HG02943 (cell line): Measurements from ENCODE around the gene PPP2R2C.

Experiments used
- ATAC-seq: cut with Tn5 transposase; IDR thresholded peaks from one replicate; pipeline ENCODE4 v1.9.1; 2021; ENCODE audit warnings: mild to moderate bottlenecking, low read depth, moderate library complexity; ENCODE audit not compliant: unreplicated experiment

The PPP2R2C gene

DNA sequence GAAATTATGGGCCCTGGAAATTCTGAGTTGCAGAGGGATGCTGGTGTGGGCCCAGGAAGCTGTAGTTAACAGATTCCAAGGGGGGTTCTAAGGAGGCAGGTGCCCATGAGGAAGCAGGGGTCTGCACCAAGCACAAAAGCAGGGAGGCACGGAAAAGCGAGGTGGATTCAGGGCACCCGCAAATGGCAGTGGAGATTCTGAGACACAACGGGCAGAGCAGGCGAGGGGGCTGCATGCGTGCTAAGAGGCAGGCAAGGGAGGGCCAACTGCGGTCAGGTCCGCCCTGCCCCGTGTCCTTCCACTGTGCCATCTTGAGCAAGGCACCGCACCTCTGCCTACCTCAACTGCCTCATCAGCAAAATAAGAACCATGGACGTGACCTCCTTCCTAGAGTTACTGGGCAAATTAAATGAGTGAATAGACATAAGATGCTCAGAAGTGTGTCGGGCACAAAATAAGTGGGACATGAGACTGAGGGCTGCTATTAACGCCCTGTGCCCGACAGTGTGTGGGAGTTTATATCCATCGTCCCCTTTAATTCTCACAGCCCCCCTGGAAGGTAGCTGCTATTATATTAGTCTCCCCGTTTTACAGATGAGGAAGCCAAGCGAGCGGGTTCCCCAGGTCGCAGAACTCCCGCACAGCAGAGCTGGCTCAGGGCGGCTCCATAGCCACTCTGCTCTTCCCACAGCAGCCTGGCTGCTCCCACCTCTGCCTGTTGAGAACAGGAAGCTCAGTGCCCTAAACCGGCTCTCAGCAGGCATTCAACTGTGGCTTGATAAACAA lies 67.6 kb downstream of the PPP2R2C start:
- ATAC-seq, result no peak

DNA sequence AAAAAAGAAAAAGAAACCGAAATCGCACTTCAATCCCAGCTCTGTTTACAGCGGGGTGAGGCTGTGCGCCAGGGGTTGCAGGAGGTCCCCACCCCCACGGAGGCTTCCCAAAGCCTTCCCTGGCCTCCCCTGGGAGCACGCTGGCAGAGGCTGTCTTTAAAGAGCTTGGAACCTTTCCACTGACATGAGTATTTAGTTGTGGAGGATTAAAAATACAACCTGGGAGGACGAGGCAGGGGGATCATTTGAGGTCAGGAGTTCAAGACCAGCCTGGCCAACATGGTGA lies 69.1 kb downstream of the PPP2R2C start:
- ATAC-seq, result no peak

DNA sequence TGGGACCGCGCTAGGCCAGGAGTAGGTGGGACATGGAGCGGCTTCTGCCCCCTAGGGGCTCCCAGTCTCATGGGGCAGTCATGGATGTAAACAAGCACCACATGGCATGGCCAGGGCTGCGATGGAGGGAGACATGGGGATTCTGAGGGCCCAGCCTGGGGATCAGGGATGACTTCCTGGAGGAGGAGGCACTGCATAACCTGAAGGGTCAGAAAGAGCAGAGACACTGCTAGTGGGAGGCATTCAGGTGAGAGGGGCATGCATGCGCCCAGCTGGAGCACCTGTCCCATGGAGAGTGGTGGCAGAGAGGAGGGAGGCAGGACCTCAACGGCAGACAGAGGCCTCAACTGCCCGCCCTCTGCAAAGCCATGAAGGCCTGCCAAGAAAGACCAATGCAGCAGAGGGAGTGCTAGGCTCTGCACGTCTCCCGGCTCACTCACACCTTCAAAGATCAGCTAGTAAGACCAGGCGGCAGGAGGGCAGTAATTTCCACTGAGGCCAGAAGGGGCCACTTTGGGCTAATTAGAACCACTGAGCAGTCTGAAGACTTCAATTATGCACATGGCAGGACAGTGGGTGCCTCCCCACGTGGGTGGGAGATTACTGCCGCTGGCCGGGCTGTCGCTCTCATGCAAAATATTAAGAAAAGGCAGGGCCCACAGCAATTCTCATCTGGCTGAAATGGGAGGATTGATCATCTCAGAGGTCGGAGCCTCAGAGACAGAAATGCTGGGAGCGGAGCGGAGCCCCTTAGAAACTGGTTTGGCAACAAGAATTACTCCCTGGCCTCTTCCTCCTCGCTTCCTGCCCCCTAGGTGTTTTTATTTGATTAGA lies 69.6 kb downstream of the PPP2R2C start:
- ATAC-seq, result no peak

DNA sequence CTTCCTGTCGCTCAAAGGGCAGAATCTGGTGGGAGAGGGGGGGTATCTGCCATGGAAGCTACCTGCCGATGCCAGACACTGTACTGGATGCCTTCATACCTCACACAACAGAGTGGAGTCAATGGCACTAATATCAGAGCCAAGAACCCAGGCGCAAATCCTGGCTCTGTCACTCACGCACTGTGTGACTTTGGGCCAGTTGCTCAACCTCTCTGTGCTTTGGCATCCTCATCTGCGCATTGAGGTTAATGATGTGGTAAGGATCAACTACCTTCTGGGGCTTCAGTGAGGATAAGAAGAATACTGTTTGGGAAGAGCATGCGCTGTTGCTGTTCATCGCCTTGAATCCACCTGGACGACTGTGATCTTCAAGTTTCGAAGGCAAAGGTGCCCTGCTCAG lies 70.6 kb downstream of the PPP2R2C start:
- no peak for ATAC-seq

DNA sequence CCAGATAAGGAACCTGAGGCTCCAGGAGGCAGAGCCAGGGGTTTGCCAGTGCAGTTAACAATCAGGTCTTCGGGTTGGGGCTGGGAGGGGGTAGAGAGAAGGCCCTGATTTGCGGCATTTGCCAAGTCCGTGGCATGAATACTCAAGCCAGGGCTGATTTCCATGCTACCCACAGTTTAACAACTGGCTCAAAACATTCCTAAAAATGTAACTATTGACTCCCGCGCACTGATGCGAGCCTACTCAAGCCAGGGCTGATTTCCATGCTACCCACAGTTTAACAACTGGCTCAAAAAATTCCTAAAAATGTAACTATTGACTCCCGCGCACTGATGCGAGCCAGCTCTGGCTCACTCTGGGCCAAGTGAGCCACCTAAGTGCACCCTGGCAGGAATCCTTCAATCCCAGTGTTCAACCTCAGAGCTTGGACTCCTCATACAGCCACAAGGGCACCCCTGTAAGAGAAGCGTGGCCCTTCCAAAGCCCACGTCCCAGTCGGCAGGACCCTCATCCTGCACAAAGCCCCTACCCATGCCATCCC lies 75.6 kb downstream of the PPP2R2C start:
- ATAC-seq, result no peak

DNA sequence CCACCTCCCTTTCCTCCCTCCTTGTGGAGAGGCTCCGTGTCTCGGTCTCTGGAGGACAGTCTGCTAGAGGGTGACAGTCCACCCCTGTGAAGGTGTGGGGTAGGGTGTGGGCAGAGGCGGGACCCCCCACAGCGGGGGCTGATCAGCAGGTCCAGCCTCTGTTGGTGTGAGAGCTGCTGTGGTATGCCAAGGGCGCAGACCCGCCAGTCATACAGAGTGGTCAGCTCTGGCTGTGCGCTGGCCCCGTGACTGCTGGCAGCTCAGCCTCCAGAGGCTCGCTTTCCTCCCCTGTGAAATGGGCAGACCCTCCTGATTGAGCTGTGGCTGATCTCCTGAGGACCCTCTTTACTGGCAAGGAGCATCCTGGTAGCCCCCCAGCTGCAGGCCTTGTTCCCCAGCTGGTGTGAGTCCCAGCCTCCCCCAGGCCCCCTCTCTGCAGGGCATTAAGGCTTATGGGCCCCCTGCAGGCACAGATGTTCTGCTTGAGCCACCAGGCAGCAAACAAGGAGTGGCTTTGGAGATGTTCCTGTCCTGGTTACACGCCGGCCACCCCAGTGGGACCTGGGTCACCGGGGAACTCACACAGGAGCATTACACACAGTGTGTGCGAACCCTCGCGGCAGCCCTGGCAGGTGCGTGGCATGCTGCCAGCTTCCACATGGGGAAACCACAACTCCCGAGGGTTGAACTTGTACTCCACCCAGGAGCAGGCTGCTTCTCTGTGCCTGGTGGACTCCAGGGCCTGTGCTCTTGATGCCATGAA lies 76.8 kb downstream of the PPP2R2C start:
- no peak for ATAC-seq

DNA sequence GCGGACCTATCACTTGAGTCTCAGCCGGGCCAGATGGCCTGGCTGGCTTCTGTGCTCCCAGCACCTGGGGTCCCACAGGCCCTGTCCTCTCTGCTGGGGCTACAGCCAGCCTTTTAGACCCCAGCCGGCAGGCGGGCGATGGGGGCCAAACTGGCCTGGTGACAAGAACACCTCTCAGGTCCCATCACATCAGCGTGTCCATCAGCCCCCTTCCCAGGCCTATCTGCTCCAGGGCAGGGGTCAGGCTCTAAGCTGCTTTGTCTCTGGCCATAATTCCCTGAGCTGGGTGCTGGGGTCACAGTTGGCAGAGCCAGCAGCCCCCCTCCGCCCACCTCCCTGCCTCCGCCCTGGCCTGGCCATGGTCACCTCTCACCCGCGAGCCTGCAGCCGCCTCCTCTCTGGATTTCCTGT lies 77.7 kb downstream of the PPP2R2C start:
- no peak for ATAC-seq

DNA sequence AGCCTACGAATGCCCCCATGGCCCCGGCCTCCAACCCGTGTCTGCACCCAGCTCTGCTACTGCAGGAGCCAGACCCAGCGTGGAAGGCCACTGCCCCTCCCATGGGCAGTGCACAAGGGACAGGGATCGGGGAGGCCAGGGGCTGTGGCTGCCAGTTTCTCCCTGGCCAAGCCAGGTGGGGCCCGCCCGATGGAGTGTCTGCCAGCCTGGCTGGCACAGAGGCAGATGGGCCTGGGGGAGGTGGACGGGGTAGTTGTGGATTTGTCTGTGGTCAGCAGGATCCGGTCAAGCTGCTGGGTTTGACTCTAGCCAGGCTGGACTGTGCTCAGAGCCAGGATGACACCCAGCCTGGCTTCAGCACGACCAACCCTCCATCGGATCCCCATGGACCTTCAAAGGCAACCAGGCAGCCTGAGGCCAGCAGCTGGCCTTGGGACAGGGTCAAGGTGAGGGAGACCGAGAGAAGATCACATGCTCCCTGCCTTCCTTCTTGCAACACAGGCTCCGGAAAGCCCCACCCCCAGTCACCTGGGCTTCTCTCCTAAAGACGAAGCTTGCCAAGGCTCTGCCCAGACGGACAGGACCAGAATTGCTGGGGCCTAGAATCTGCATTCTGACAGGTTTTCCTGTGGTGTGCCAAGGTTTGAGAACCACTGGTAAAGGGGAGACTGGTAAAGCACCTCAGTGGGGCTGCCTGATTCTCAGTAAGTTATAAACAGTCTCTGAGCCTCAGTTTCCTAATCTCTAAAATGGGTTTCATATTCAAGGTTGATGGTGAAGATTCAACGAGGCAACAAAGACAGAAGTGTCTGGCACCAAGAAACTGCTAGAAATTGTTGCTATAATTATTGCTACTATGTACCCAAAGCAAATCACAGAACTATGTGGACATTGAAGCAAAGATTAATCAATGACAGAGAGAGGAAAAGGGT lies 78.6 kb downstream of the PPP2R2C start:
- ATAC-seq, result no peak

DNA sequence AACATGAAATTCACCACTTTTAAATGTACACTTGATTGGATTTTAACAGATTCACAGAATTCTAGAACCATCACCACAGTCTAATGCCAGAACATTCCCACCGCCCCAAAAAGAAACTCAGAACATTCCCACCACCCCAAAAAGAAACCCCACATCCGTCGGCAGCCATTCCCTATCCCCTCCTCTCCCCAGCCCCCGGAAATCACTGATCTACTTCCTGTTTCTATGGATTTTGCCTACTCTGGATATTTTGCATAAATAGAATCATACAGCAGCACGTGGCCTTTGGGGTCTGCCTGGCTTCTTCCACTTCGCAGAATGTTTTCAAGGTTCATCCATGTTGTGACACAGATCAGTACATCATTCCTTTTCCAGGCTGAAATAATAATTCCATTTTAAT lies 79.3 kb downstream of the PPP2R2C start:
- no peak for ATAC-seq

DNA sequence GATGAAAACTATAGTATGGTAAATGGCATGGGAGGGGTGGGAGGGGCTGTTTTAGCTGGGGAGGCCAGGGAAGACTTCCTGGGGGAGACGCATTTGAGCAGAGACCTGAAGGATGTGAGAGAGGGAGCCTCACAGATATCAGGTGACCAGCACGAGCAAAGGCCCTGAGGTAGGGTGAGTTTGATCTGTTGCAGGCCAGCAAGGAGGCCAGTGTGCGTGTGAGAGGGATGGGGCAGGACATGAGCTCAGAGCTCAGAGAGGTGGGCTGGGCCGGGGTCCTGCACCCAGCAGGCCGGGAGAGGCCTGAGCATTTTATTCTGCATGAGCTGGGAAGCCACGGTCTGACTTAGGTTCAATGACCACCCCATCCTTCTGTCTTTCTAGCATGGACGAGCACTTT lies 80.0 kb downstream of the PPP2R2C start:
- ATAC-seq, result no peak

DNA sequence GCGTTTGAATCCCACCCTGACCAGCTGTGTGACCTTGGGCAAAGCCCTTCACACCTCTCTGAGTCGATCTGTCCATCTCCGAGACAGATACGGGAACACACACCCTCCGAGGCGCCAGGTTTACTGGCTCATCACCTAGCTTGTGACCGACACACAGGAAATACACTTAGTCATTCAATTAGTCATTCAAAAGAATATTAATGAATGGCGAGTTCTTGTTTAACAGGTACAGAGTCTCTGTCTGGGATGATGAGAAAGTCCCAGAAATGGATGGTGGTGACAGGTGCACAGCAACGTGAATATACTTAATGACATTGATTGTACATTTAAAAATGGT lies 80.6 kb downstream of the PPP2R2C start:
- no peak for ATAC-seq

DNA sequence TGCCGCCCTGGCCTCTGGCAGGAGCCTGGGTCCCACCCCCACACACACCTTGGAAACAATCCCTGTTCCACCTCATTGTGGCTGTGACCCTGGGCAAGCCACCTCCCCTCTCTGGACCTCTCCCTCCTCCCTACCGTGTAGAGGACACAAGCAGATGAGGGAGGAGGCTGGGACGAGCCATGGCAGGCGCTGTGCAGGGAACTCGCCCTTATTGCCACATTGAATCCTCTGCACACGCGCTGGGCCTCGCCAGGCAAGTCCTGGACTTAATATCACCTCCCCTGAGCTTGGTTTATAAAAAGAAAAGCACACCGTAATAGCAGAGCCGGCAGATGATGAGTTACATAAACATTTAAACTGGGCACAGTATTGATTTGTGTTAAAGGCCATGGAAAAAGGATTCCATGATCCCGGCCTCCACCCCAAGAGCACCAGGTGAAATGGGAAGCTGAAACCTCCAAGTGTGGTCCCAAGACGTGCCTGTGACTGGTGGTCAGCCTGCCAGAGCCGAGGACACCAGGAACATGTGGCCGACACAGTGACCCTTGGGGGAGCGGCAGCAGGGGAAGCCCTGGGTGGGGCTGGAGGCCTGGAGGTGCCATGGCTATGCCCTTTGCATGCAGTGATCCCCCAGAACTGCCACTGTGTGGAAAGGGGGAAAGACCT lies 81.1 kb downstream of the PPP2R2C start:
- ATAC-seq, result no peak

DNA sequence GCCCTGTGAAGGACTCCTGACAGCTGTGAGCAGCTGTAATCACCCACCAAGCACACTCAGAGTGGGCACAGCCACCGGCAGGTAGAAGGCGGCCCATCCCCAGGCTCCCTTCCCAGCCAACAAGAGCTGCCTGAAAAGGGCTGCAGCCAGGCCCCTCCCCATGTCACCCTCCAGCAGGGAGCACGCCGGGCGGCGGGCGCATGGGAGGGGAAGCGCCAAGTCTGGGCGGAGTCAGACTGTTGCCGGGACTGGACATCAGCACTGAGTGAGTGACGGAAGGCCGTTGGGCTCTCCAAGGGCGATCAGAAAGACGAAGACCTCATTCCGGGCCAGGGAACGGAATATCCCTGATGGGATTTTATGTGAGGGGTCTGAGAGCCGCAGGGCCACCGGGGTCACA lies 82.1 kb downstream of the PPP2R2C start:
- ATAC-seq, result no peak

DNA sequence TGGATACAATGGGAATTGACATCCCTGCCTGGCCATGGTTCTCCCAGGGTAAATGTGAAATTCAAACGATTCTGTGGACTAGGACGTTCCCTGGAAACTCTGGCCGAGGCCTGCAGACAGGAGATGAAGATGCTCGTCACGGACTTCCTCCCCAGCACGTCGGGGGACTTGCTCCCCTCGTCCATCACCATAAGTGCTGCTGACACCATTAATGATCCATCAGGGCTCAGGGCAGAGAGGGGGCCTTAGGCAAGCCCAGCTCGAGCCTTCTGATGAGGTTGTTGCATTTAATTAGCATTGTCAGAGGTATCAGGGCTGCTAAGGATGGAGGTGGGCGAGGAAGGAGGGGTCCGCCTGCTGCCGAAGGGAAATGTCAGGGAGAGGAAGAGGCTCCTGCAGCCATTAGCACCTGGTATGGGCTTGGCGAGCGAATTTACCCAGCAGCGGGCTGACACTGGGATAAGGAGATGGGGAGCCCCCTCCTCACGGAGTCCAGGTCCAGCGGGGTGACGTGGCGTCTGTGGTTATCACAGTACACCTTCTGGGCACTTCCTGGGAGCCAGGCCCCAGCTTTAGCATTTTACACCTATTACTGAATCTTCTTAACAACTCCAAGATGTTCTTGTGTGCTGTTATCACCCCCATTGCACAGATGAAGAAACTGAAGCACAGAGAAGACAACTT lies 83.1 kb downstream of the PPP2R2C start:
- no peak for ATAC-seq

DNA sequence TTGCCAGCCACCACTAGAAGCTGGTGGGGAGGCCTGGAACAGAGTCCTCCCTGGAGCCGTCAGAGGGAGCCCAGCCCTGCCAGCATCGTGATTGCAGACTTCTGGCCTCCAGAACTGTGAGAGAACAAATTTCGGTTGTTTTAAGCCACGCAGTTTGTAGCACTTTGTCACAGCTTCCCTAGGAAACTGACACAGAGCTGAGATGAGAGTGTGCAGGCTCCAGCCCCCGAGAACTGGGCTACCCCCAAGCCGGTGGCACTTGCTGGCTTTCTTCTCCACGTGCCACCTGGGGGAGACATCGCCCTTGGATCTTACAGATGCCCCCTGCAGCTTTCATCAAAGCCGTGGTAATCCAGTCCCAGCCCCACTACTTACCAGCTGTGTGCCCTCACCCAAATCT lies 83.7 kb downstream of the PPP2R2C start:
- ATAC-seq, result no peak

DNA sequence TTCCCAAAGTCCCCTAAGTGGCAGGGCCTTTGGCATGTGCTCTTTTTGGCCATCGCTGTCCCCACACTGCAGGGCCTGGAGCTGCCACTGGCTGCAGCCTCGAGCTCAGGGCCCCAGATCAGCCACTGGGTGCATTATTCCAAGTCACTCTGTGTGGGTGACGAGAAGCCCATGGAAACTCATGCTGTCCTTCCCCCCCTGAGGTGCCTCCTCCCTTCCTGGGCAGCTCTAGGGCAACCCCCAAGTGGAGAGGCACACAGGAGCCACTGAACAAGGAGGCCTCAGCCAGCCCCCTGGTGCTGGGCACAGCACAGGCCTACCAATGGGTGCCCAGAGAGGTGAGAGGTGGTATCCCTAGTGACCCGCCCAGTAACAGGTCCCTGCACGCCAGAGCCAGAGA lies 84.5 kb downstream of the PPP2R2C start:
- no peak for ATAC-seq

DNA sequence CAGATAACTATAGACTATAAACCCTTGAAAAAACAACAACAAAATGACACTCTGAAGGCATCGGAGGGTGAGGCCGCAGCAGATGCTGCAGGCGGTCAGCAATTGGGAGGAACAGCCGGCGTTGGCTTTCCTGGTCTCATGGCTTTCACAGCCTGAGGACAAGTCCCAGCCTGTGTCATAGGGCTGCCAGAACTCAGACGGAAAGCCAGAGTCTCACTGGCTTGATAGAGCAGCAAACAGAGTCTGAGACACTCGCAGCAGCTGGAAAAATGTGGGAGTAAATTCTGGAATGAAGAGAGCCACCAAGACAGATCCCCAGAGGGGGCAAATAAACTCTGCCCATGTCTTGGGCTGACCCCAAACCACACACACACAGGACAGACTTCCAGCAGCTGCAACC lies 86.3 kb downstream of the PPP2R2C start:
- ATAC-seq, result no peak

DNA sequence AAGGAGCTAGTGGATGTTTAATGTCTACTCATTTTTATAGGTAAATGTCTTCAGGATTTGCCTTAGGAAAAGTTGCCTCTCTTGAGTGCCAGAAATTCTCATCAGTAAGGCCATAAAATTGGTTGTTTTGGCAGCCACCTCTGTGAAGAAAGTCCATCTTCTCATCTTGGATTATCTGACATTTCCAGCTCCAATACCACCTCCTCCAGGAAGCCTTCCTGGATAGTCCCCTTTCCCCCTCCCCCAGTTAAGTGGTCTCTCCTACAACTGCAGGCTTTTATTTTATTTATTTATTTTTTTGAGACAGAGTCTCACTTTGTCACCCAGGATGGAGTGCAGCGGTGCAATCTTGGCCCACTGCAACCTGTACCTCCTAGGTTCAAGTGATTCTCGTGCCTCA lies 87.1 kb downstream of the PPP2R2C start:
- no peak for ATAC-seq

DNA sequence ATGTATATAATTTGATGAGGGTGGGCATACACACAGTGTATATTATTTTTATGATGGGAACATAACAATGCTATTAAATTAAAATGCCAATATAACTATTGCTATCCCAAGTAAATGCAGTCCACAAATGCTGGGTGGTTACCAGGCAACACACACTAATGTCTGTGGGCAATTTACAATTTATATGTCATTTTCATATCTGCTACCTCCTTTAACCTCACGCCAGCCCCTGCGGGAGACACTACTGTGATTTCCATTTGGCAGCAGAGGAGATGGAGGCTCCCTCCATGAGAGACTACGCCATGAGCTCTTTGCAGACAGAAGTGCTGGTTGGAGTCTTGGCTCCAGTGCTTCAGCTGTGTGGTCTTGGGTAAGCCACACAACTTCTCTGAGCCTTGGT lies 87.9 kb downstream of the PPP2R2C start:
- no peak for ATAC-seq
